SH-SY5Y (cell line): ENCODE results near the gene ADAMTS14.

ENCODE experiments used
- GATA2 ChIP-seq: IDR thresholded peaks from 2 replicates; pipeline ENCODE4 v1.6.1; 2011; ENCODE audit warnings: mild to moderate bottlenecking, low read depth, low read length
- GATA3 ChIP-seq: IDR thresholded peaks from 2 replicates; pipeline ENCODE4 v1.6.1; 2011; ENCODE audit warnings: low read depth, mild to moderate bottlenecking, low read length, moderate library complexity

DNA sequence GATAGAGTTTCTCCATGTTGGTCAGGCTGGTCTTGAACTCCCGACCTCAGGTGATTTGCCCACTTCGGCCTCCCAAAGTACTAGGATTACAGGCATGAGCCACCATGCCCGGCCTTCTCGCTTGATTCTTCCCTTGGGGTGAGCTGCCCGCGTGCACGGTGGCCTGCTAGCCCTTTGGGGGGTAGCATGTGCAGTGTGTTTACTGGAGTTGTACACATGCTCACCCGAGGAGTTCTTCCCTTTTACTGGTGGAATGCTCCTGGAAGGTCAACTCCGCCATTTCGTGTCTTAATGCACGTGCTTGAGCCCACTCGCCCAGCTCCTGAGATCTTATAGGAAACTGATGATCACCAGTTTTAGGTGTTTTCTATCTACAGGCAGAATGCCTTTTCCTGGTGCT is 17.0 kb upstream of the ADAMTS14 start:
- TF ChIP-seq GATA3 (no peak), GATA2 (no peak)
